Spinal cord (tissue), 10 donors: ENCODE data around the gene GBE1. TPM values are rescaled to one million over a fixed set of nuclear protein-coding genes. Genes with fewer than 3 reads are reported as not detected.

ENCODE experiments used
- DNase-seq, 6 donors: peaks; one replicate each; pipeline versions ENCODE4 v3.0.0 to v3.0.0-alpha.2; 2013 to 2015; ENCODE audit warnings: low spot score in 6 of 6, low read depth in 4 of 6
- H3K27ac ChIP-seq: one replicate; pipeline ENCODE4 v1.5.1; 2013; ENCODE audit warnings: low read depth, low read length, control low read depth
- H3K27me3 ChIP-seq: one replicate; pipeline ENCODE4 v1.6.1; 2013; ENCODE audit warnings: low read length; ENCODE audit not compliant: control insufficient read depth, insufficient read depth
- H3K36me3 ChIP-seq: one replicate; pipeline ENCODE4 v1.6.1; 2013; ENCODE audit warnings: low read length; ENCODE audit not compliant: control insufficient read depth, insufficient read depth
- H3K4me1 ChIP-seq: one replicate; pipeline ENCODE4 v1.6.1; 2013; ENCODE audit warnings: low read length; ENCODE audit not compliant: control insufficient read depth, insufficient read depth
- H3K4me3 ChIP-seq: one replicate; pipeline ENCODE4 v1.5.1; 2013; ENCODE audit warnings: low read depth, low read length, control low read depth
- H3K9me3 ChIP-seq: one replicate; pipeline ENCODE4 v1.6.1; 2013; ENCODE audit warnings: low read length; ENCODE audit not compliant: control insufficient read depth, insufficient read depth
- WGBS: methylation state at CpG from one replicate; pipeline ENCODE4 v1.1.5; 2013; ENCODE audit warnings: missing lambda C conversion rate; ENCODE audit not compliant: insufficient coverage; 5-methylcytosine and 5-hydroxymethylcytosine counted together
- long read RNA-seq, 4 donors: transcript quantifications; one replicate each; lab custom pipeline, GENCODE V29; 2026
- polyA plus RNA-seq, 2 donors: library from polyadenylated mRNA; unstranded; fragments of 120-200 nt; gene quantifications; one replicate each; pipeline ENCODE4 v1.2.1, GENCODE V29; 2013; ENCODE audit not compliant: insufficient read length in 2 of 2
- total RNA-seq, 2 donors: library from RNA; depleted of rRNA in 1 of 2; stranded (reverse); fragments of 120-200 nt in 1 of 2; fragments of >200 nt in 1 of 2; gene quantifications; one replicate each; pipeline versions ENCODE4 v1.2.3 to v1.2.4, GENCODE V29; 2013 to 2014
- donor health status: healthy.

Gene GBE1
- 10 to 100 TPM; 21.2 to 29.7 TPM for total RNA-seq
- polyA plus RNA-seq = 10 to 100 TPM; 14.0 to 17.1 TPM
- long read RNA-seq, donor 1, partial matches to known transcripts = 6 of 10 reads
- long read RNA-seq, donor 1, other reads (novel, unspliced or antisense) = 0 of 10 reads
- long read RNA-seq, donor 2, partial matches to known transcripts = 0 of 2 reads
- long read RNA-seq, donor 2, other reads (novel, unspliced or antisense) = 0 of 2 reads
- long read RNA-seq, donor 3 = 0 reads
- long read RNA-seq, donor 4, partial matches to known transcripts = 31 of 32 reads
- long read RNA-seq, donor 4, other reads (novel, unspliced or antisense) = 0 of 32 reads

- peak; percentile 74 to 95 (median 84) for DNase-seq
- H3K4me3 ChIP-seq = peak within 1 kb of the TSS; percentile 86
- H3K36me3 ChIP-seq = no peaks in the 10 kb centered on the region
- peaks cover 3% of the 10 kb centered on the region for H3K4me1 ChIP-seq
- no peaks in the 10 kb centered on the region for H3K9me3 ChIP-seq
- WGBS = 1% methylated on average over 86 of the region's 88 CpGs
- H3K27ac ChIP-seq = peak within 1 kb of the TSS; percentile 97
- no peaks in the 10 kb centered on the region for H3K27me3 ChIP-seq
These were observed at the start of gene GBE1 for GRCh38 chr3:81760924-81761903. Gene GBE1 (minus strand): TSS chr3:81761645. CDS start chr3:81761517, 128 bp downstream.

- no CpG with 5 or more reads among the region's 2 CpGs for WGBS
- Histone ChIP-seq H3K27ac (no peak overlapping the region), H3K9me3 (no peaks in the 10 kb centered on the region)
These were observed 47.5 kb upstream of the GBE1 start for GRCh38 chr3:81808900-81809299.

DNA sequence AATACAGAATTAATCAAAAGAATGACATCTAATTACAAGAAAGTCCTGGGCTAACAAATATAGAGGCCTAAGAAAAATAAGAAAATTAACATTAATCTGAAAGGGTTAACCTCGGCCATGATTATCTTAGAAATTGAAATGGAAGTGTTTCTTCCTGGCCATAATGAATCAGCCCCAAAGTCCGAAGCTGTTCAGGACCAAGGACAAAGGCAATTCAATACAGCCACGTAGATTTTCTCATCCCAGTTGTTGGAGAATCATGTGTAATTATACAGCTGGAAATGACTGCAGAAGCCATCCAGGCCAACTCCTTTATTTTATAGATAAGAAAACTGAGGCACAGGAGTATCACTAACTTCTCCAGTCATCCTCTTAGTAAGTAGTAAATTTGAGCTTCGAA is 38.0 kb upstream of the GBE1 start:
- Histone ChIP-seq H3K9me3 (no peaks in the 10 kb centered on the region), H3K4me1 (no peaks in the 10 kb centered on the region), H3K36me3 (no peaks in the 10 kb centered on the region), H3K27me3 (no peaks in the 10 kb centered on the region), H3K27ac (no peak overlapping the region), H3K4me3 (no peak overlapping the region)
- no peak for DNase-seq
- no CpG with 5 or more reads among the region's 4 CpGs for WGBS

More at GRCh38 chr3:81808900-81809299, 47.5 kb upstream of the GBE1 start:
- Histone ChIP-seq H3K36me3 (no peaks in the 10 kb centered on the region), H3K4me3 (no peak overlapping the region), H3K27me3 (no peaks in the 10 kb centered on the region), H3K4me1 (no peaks in the 10 kb centered on the region)
- peak in 1 of 6 donors; percentile 21 for DNase-seq

GRCh38 chr3:81793410-81793809 is 32.0 kb upstream of the GBE1 start:
- Histone ChIP-seq H3K4me3 (no peak overlapping the region), H3K27ac (no peak overlapping the region), H3K9me3 (no peaks in the 10 kb centered on the region), H3K27me3 (no peaks in the 10 kb centered on the region), H3K4me1 (no peaks in the 10 kb centered on the region), H3K36me3 (no peaks in the 10 kb centered on the region)
- DNase-seq = no peak

DNA sequence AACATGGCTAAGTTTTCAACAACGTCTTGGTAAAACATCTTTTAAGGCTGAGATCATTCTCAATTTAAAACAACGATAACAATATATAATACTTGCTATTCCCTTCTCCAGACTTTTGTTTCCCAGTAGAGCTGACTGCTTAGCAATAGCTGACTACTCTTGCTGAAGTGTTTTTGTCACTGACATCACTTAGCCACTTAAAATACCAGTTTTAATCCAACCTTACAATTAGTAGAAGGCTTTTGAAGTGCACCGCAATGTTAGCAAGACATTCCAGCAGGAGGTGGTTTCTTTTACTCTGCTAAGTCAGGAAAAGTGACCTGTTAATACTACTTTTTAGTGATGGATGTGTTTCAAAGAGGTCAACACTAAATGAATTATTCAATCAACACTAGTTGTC is 28.7 kb upstream of the GBE1 start:
- WGBS = no CpG with 5 or more reads among the region's 3 CpGs
- no peak overlapping the region for H3K27ac ChIP-seq
- no peaks in the 10 kb centered on the region for H3K36me3 ChIP-seq
- H3K27me3 ChIP-seq = no peaks in the 10 kb centered on the region
- no peaks in the 10 kb centered on the region for H3K4me1 ChIP-seq
- H3K9me3 ChIP-seq = no peaks in the 10 kb centered on the region
- no peak for DNase-seq
- H3K4me3 ChIP-seq = no peak overlapping the region

GRCh38 chr3:81789691-81790090 is 28.2 kb upstream of the GBE1 start:
- H3K36me3 ChIP-seq = no peaks in the 10 kb centered on the region
- H3K4me1 ChIP-seq = no peaks in the 10 kb centered on the region
- H3K9me3 ChIP-seq = no peaks in the 10 kb centered on the region
- DNase-seq = no peak
- no peaks in the 10 kb centered on the region for H3K27me3 ChIP-seq
- H3K4me3 ChIP-seq = no peak overlapping the region
- no peak overlapping the region for H3K27ac ChIP-seq

DNA sequence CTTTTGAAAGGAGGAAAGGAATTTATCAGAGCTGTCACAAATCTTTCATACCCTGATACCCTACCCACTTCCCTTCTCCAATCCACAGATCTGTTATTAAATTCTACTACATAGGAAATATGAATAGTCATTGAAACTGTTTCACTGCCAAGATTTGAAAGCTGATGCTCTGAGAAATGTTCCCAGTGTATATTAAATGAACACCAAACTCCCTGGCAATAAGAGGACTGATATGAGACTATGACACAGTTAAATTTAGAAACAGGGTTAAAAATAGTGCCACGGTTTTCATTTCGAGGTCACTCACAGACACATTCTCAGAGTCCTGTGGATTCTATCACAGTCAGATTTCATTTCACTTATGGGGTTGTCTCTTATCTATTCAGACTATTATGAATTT is 27.2 kb upstream of the GBE1 start:
- DNase-seq = peak in 1 of 6 donors; percentile 10
- Histone ChIP-seq H3K4me1 (no peaks in the 10 kb centered on the region), H3K4me3 (no peak overlapping the region), H3K27me3 (no peaks in the 10 kb centered on the region), H3K9me3 (no peaks in the 10 kb centered on the region), H3K36me3 (no peaks in the 10 kb centered on the region), H3K27ac (no peak overlapping the region)
- WGBS = 63% methylated on average over 2 of the region's 2 CpGs

- no peaks in the 10 kb centered on the region for H3K36me3 ChIP-seq
- H3K27ac ChIP-seq = no peak overlapping the region
- no peaks in the 10 kb centered on the region for H3K27me3 ChIP-seq
- no peaks in the 10 kb centered on the region for H3K4me1 ChIP-seq
- DNase-seq = no peak
- H3K4me3 ChIP-seq = no peak overlapping the region
- no peaks in the 10 kb centered on the region for H3K9me3 ChIP-seq
- 100% methylated on average over 1 of the region's 2 CpGs for WGBS
These were observed 26.6 kb upstream of the GBE1 start for GRCh38 chr3:81788044-81788443.

GRCh38 chr3:81782585-81782984 is 21.1 kb upstream of the GBE1 start:
- no peaks in the 10 kb centered on the region for H3K36me3 ChIP-seq
- DNase-seq = no peak
- WGBS = 0% methylated on average over 1 of the region's 3 CpGs
- H3K27ac ChIP-seq = no peak overlapping the region
- H3K9me3 ChIP-seq = no peaks in the 10 kb centered on the region
- no peaks in the 10 kb centered on the region for H3K4me1 ChIP-seq
- H3K27me3 ChIP-seq = no peaks in the 10 kb centered on the region
- H3K4me3 ChIP-seq = no peak overlapping the region
